Tibial nerve (tissue), 3 donors: ENCODE measurements around the gene SKIC8.

Source experiments
- CTCF ChIP-seq, 5 experiments: fragments of 200-600 bp in 3 of 5; fragments of 450-650 bp in 2 of 5; sonication (generic) in 3 of 5; IDR thresholded peaks; one replicate each; pipeline ENCODE4 v1.5.1; 2016 to 2019; ENCODE audit warnings: antibody characterized with exemption in 5 of 5, mild to moderate bottlenecking in 3 of 5, moderate library complexity in 2 of 5
- POLR2A ChIP-seq, 2 donors: fragments of 450-650 bp; IDR thresholded peaks; one replicate each; pipeline ENCODE4 v1.6.1; 2017; ENCODE audit warnings: antibody characterized with exemption in 2 of 2, mild to moderate bottlenecking in 2 of 2, moderate library complexity in 2 of 2

GRCh38 chr15:78306176-78306774 lies 6.9 kb upstream of the SKIC8 start:
- TF ChIP-seq CTCF (IDR thresholded peaks at IDR 0.05), result no peak
- TF ChIP-seq POLR2A (IDR thresholded peaks at IDR 0.05), result no peak
